GM12874 (cell line): Measurements from ENCODE around the gene FOXF1.

Experiments
- TF ChIP-seq, protein P1 (sequence below): IDR thresholded peaks from 2 replicates; pipeline ENCODE4 v1.5.1; 2011; ENCODE audit warnings: low read depth, mild to moderate bottlenecking, control low read depth, low read length, moderate library complexity; ENCODE audit not compliant: insufficient read depth

The FOXF1 gene

GRCh38 chr16:86530251-86531190 lies 20.2 kb downstream of the FOXF1 start:
- TF ChIP-seq, protein P1, sequence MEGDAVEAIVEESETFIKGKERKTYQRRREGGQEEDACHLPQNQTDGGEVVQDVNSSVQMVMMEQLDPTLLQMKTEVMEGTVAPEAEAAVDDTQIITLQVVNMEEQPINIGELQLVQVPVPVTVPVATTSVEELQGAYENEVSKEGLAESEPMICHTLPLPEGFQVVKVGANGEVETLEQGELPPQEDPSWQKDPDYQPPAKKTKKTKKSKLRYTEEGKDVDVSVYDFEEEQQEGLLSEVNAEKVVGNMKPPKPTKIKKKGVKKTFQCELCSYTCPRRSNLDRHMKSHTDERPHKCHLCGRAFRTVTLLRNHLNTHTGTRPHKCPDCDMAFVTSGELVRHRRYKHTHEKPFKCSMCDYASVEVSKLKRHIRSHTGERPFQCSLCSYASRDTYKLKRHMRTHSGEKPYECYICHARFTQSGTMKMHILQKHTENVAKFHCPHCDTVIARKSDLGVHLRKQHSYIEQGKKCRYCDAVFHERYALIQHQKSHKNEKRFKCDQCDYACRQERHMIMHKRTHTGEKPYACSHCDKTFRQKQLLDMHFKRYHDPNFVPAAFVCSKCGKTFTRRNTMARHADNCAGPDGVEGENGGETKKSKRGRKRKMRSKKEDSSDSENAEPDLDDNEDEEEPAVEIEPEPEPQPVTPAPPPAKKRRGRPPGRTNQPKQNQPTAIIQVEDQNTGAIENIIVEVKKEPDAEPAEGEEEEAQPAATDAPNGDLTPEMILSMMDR, result no peak

GRCh38 chr16:86531191-86531545 lies 20.8 kb downstream of the FOXF1 start:
- TF ChIP-seq, protein P1, result no peak

- TF ChIP-seq, protein P1, result no peak
Observed at GRCh38 chr16:86531641-86532525, 21.6 kb downstream of the FOXF1 start.

GRCh38 chr16:86532526-86532815 lies 22.1 kb downstream of the FOXF1 start:
- TF ChIP-seq, protein P1, result no peak

DNA sequence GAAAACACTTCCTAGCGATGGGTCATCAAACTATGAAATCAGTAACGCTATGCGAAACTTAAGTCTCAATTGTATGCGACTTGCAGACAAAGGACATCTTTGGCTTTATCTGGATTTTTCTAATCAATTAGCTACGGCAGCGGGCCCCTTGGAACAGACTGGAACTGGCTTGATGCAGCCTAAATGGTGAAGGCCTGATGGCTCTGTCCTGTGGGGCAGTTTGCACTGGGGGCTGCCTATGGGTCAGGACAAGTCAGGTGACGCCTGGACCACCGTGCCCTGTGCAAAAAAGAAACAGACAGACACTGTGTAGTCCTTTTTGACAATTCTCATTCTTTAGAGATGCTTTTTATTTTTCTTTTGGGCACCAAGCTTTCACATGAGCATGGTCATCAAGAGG lies 22.7 kb downstream of the FOXF1 start:
- TF ChIP-seq, protein P1, result no peak

DNA sequence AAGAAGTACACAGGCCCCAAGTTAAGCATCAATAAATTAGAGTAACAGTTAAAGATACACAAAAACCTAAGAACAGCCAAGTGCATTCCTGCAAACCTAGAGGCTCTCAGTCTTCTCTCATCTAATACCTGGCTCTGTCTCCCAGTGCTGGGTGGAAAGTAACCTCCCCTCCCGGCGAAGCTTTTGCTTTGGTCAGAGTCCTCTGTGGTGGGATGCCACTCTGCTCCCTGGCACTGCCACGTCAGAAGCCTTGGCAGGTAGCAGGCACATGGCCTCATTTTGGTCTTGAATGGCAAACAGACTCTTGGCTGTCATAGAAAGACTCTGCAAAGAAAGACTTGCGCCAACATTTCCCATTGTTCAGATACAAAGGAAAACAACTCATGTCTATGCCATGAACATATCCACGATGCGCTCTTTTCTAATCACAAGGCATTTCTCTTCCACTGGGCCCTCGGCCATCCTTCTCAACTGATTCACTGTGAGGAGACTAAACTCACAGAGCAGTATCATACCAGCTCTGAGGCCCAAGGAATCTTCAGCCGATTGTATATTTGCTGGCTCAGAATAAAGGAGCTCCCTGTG lies 23.5 kb downstream of the FOXF1 start:
- TF ChIP-seq, protein P1, result no peak
